Neural progenitor cell (in vitro differentiated cells): ENCODE measurements around the gene FGFRL1.

ENCODE experiments used
- EZH2 ChIP-seq: fragments of 200-600 bp; sonication (generic); IDR thresholded peaks from 2 replicates; pipeline ENCODE4 v1.6.1; 2017; ENCODE audit warnings: antibody characterized with exemption, mild to moderate bottlenecking, moderate library complexity
- EZH2phosphoT487 ChIP-seq: fragments of 200-600 bp; sonication (generic); IDR thresholded peaks from 2 replicates; pipeline ENCODE4 v1.6.1; 2017; ENCODE audit warnings: antibody characterized with exemption
- TF ChIP-seq, protein P1 (sequence below): fragments of 200-600 bp; sonication (generic); IDR thresholded peaks from 2 replicates; pipeline ENCODE4 v1.5.1; 2017; ENCODE audit warnings: antibody characterized with exemption, mild to moderate bottlenecking

DNA sequence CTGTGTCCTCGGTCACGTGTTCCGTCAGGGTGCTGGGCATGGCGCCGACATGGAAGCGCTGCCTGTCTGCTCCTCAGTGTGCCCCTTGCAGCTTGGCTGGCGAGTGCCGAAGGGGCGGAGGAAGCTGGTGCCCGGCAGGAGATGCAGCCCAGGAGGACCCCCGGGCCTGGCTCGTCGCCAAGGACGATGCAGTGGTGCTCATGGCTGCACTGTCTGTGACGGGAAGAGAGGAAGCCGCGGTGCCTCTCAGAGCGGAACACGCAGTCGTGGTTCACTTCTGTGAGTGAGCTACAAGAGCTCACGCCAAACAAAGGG lies 38.1 kb downstream of the FGFRL1 start:
- TF ChIP-seq, protein P1, sequence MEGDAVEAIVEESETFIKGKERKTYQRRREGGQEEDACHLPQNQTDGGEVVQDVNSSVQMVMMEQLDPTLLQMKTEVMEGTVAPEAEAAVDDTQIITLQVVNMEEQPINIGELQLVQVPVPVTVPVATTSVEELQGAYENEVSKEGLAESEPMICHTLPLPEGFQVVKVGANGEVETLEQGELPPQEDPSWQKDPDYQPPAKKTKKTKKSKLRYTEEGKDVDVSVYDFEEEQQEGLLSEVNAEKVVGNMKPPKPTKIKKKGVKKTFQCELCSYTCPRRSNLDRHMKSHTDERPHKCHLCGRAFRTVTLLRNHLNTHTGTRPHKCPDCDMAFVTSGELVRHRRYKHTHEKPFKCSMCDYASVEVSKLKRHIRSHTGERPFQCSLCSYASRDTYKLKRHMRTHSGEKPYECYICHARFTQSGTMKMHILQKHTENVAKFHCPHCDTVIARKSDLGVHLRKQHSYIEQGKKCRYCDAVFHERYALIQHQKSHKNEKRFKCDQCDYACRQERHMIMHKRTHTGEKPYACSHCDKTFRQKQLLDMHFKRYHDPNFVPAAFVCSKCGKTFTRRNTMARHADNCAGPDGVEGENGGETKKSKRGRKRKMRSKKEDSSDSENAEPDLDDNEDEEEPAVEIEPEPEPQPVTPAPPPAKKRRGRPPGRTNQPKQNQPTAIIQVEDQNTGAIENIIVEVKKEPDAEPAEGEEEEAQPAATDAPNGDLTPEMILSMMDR = no peak
- TF ChIP-seq EZH2 = no peak
- no peak for TF ChIP-seq EZH2phosphoT487
